Gastroesophageal sphincter (tissue), 3 donors: Measurements from ENCODE around the gene HSD17B3.
"Not testable (repeated sequence)": the region's sequence is repeated elsewhere in the genome, so short reads cannot be mapped to it uniquely, and the experiment has no call there.

Source experiments
- CTCF ChIP-seq, 4 experiments: fragments of 200-600 bp in 2 of 4; fragments of 450-650 bp in 2 of 4; sonication (generic) in 1 of 4; IDR thresholded peaks; one replicate each; pipeline ENCODE4 v1.5.1; 2017 to 2019; ENCODE audit warnings: antibody characterized with exemption in 4 of 4, mild to moderate bottlenecking in 2 of 4, moderate library complexity in 2 of 4
- POLR2AphosphoS5 ChIP-seq: sonication (generic); formaldehyde crosslinking; IDR thresholded peaks from one replicate; pipeline ENCODE4 v1.6.1; 2017; ENCODE audit warnings: antibody characterized with exemption

GRCh38 chr9:96189581-96189980 lies 112.4 kb downstream of the HSD17B3 start:
- not testable (repeated sequence) for TF ChIP-seq CTCF (IDR thresholded peaks at IDR 0.05); POLR2AphosphoS5
